H1 (cell line): Measurements from ENCODE around the gene PLCH2. TPM values are rescaled to one million over a fixed set of nuclear protein-coding genes. Genes with fewer than 3 reads are reported as not detected.

ENCODE experiments used
- CTCF ChIA-PET: fragments of 300-600 bp; sonication (Branson Sonifier 250); formaldehyde crosslinking; loops from one replicate; lab custom pipeline; 2021; ENCODE audit not compliant: partially characterized antibody; lab: Charles Lee
- POLR2A ChIA-PET: fragments of 300-600 bp; sonication (Branson Sonifier 250); formaldehyde crosslinking; loops from one replicate; lab custom pipeline; 2021; ENCODE audit warnings: inconsistent platforms; ENCODE audit not compliant: partially characterized antibody; lab: Charles Lee
- DNase-seq, 2 experiments: peaks; one replicate each; pipeline versions ENCODE4 v3.0.0 to v3.0.0-alpha.2; 2010 to 2022; ENCODE audit warnings: low spot score in 2 of 2, low read depth in 1 of 2, mixed read lengths in 1 of 2
- FAIRE-seq: peaks from 2 replicates; lab custom pipeline; 2011; peaks lifted over from hg19 to GRCh38; lab: Jason Lieb, UNC
- H2AFZ ChIP-seq: 2 replicates; pipeline ENCODE4 v1.8.1; 2012; ENCODE audit warnings: low read length, inconsistent platforms
- H2AK5ac ChIP-seq: 2 replicates; pipeline ENCODE4 v1.6.1; 2013; ENCODE audit warnings: low read depth, low read length
- H2BK120ac ChIP-seq: replicated peaks from 2 replicates; pipeline ENCODE3; 2013; ENCODE audit warnings: low read depth, low read length, inconsistent platforms
- H2BK12ac ChIP-seq: 2 replicates; pipeline ENCODE4 v1.6.1; 2013; ENCODE audit warnings: low read depth, low read length
- H2BK15ac ChIP-seq: 2 replicates; pipeline ENCODE4 v1.6.1; 2013; ENCODE audit warnings: low read length
- H2BK20ac ChIP-seq: 2 replicates; pipeline ENCODE4 v1.6.1; 2013; ENCODE audit warnings: low read length
- H2BK5ac ChIP-seq: 2 replicates; pipeline ENCODE4 v1.6.1; 2013; ENCODE audit warnings: low read depth, low read length
- H3K14ac ChIP-seq: 2 replicates; pipeline ENCODE4 v1.6.1; 2013; ENCODE audit warnings: inconsistent platforms; ENCODE audit not compliant: insufficient read length
- H3K18ac ChIP-seq: 2 replicates; pipeline ENCODE4 v1.6.1; 2013; ENCODE audit warnings: low read length; ENCODE audit errors: extremely low read depth
- H3K23ac ChIP-seq: 2 replicates; pipeline ENCODE4 v1.6.1; 2013; ENCODE audit warnings: inconsistent platforms; ENCODE audit not compliant: insufficient read length
- H3K23me2 ChIP-seq: 2 replicates; pipeline ENCODE4 v1.6.1; 2013; ENCODE audit warnings: low read depth, low read length
- H3K27ac ChIP-seq: 2 replicates; pipeline ENCODE4 v1.6.1; 2011; ENCODE audit warnings: low read depth, low read length, inconsistent platforms
- H3K27me3 ChIP-seq, 4 experiments: replicated peaks in 1 of 4; 1 replicate in 1 of 4; 2 replicates in 3 of 4; pipeline versions ENCODE4 v1.6.1 to v1.8.1; 2011 to 2013; ENCODE audit warnings: low read length in 3 of 4, mild to moderate bottlenecking in 3 of 4, inconsistent platforms in 2 of 4, mixed read lengths in 2 of 4, moderate library complexity in 1 of 4; ENCODE audit not compliant: control insufficient read depth in 3 of 4, insufficient read depth in 3 of 4; ENCODE audit errors: extremely low read depth in 1 of 4
- H3K36me3 ChIP-seq, 4 experiments: 2 replicates each; pipeline versions ENCODE4 v1.6.1 to v1.8.1; 2011 to 2013; ENCODE audit warnings: mild to moderate bottlenecking in 4 of 4, low read length in 3 of 4, moderate library complexity in 2 of 4, control low read depth in 1 of 4, inconsistent platforms in 1 of 4; ENCODE audit not compliant: insufficient read depth in 4 of 4, control insufficient read depth in 2 of 4
- H3K4ac ChIP-seq: replicated peaks from 2 replicates; pipeline ENCODE3; 2013; ENCODE audit warnings: low read length, low read depth, mixed read lengths, inconsistent platforms; ENCODE audit not compliant: insufficient read length
- H3K4me1 ChIP-seq, 4 experiments: replicated peaks in 1 of 4; 1 replicate in 1 of 4; 2 replicates in 3 of 4; pipeline versions ENCODE4 v1.6.1 to v1.8.1; 2011 to 2013; ENCODE audit warnings: low read length in 3 of 4, inconsistent platforms in 2 of 4, mixed read lengths in 1 of 4; ENCODE audit not compliant: insufficient read depth in 4 of 4, control insufficient read depth in 3 of 4
- H3K4me2 ChIP-seq, 2 experiments: 2 replicates each; pipeline versions ENCODE4 v1.6.1 to v1.8.1; 2011 to 2013; ENCODE audit warnings: low read depth in 2 of 2, low read length in 2 of 2, control low read depth in 1 of 2, inconsistent platforms in 1 of 2, mild to moderate bottlenecking in 1 of 2; ENCODE audit not compliant: insufficient read depth in 1 of 2
- H3K4me3 ChIP-seq, 4 experiments: fragments of 200-600, 300-600 bp in 1 of 4; sonication (generic), shearing (Covaris generic), sonication (Bioruptor Twin) in 1 of 4; 2 replicates each; pipeline versions ENCODE4 v1.5.1 to v1.8.1; 2011 to 2016; ENCODE audit warnings: low read length in 4 of 4, low read depth in 3 of 4, control low read depth in 2 of 4, inconsistent platforms in 2 of 4, mild to moderate bottlenecking in 2 of 4, mixed read lengths in 1 of 4, moderate library complexity in 1 of 4; ENCODE audit not compliant: insufficient read depth in 2 of 4; ENCODE audit errors: extremely low read depth in 1 of 4
- H3K56ac ChIP-seq: replicated peaks from 2 replicates; pipeline ENCODE3; 2013; ENCODE audit warnings: low read depth, mild to moderate bottlenecking, mixed read lengths, low read length, inconsistent platforms; ENCODE audit not compliant: insufficient read length
- H3K79me1 ChIP-seq: 2 replicates; pipeline ENCODE4 v1.6.1; 2013; ENCODE audit warnings: low read depth, low read length, control low read depth
- H3K79me2 ChIP-seq, 2 experiments: 2 replicates each; pipeline versions ENCODE4 v1.6.1 to v1.8.1; 2012 to 2013; ENCODE audit warnings: low read length in 2 of 2, mild to moderate bottlenecking in 2 of 2, inconsistent platforms in 1 of 2; ENCODE audit not compliant: insufficient read depth in 2 of 2, control insufficient read depth in 1 of 2
- H3K9ac ChIP-seq, 4 experiments: replicated peaks in 1 of 4; 1 replicate in 1 of 4; 2 replicates in 3 of 4; pipeline versions ENCODE4 v1.6.1 to v1.8.1; 2011 to 2013; ENCODE audit warnings: low read depth in 3 of 4, low read length in 3 of 4, control low read depth in 2 of 4, mild to moderate bottlenecking in 2 of 4, moderate library complexity in 2 of 4, inconsistent platforms in 1 of 4; ENCODE audit errors: extremely low read depth in 1 of 4
- H3K9me3 ChIP-seq, 2 experiments: 2 replicates each; pipeline versions ENCODE4 v1.6.1 to v1.8.1; 2012 to 2013; ENCODE audit warnings: mild to moderate bottlenecking in 2 of 2, moderate library complexity in 2 of 2, control low read depth in 1 of 2, inconsistent platforms in 1 of 2, low read depth in 1 of 2, low read length in 1 of 2, mixed read lengths in 1 of 2; ENCODE audit not compliant: insufficient read depth in 2 of 2
- H4K20me1 ChIP-seq, 2 experiments: replicated peaks in 1 of 2; 2 replicates each; pipeline versions ENCODE3 to v1.8.1; 2011 to 2013; ENCODE audit warnings: inconsistent platforms in 2 of 2, low read length in 2 of 2, mild to moderate bottlenecking in 1 of 2; ENCODE audit not compliant: insufficient read depth in 2 of 2, control insufficient read depth in 1 of 2
- H4K5ac ChIP-seq: 2 replicates; pipeline ENCODE4 v1.6.1; 2013; ENCODE audit warnings: low read length, low read depth, mixed read lengths, inconsistent platforms; ENCODE audit not compliant: insufficient read length
- H4K8ac ChIP-seq: 2 replicates; pipeline ENCODE4 v1.8.0; 2013; ENCODE audit warnings: mild to moderate bottlenecking, moderate library complexity, low read length, inconsistent platforms; ENCODE audit not compliant: insufficient read depth; ENCODE audit errors: extremely low read depth
- H4K91ac ChIP-seq: replicated peaks from 2 replicates; pipeline ENCODE3; 2013; ENCODE audit warnings: low read length, mixed read lengths, inconsistent platforms; ENCODE audit not compliant: insufficient read length
- BRCA1 ChIP-seq: IDR thresholded peaks from 2 replicates; pipeline ENCODE4 v1.6.1; 2012; ENCODE audit warnings: low read depth, low read length, improper control_type of control experiment
- CBX8 ChIP-seq: fragments of 300-800, 300-1000 bp; sonication (generic); IDR thresholded peaks from 2 replicates; pipeline ENCODE4 v1.7.1; 2016; ENCODE audit warnings: low read depth, low read length, borderline replicate concordance
- CEBPB ChIP-seq: IDR thresholded peaks from 2 replicates; pipeline ENCODE4 v1.6.1; 2012; ENCODE audit warnings: low read depth, low read length
- EGR1 ChIP-seq: IDR thresholded peaks from 2 replicates; pipeline ENCODE4 v1.6.1; 2011; ENCODE audit warnings: low read depth, low read length, borderline replicate concordance
- EZH2 ChIP-seq: fragments of 200-600 bp; sonication (generic); IDR thresholded peaks from 2 replicates; pipeline ENCODE4 v1.7.1; 2012; ENCODE audit warnings: low read depth, mild to moderate bottlenecking, moderate library complexity, low read length, inconsistent platforms; ENCODE audit not compliant: severe bottlenecking
- HDAC2 ChIP-seq, 2 experiments: fragments of 300-600 bp in 1 of 2; sonication (generic) in 1 of 2; IDR thresholded peaks; 2 replicates each; pipeline ENCODE4 v1.6.1; 2011 to 2012; ENCODE audit warnings: low read depth in 2 of 2, low read length in 2 of 2, mild to moderate bottlenecking in 2 of 2, moderate library complexity in 2 of 2, borderline replicate concordance in 1 of 2, inconsistent platforms in 1 of 2
- JUND ChIP-seq: IDR thresholded peaks from 2 replicates; pipeline ENCODE4 v1.6.1; 2011; ENCODE audit warnings: mild to moderate bottlenecking, improper control_type of control experiment, low read length
- MAFK ChIP-seq: IDR thresholded peaks from 2 replicates; pipeline ENCODE4 v1.6.1; 2012; ENCODE audit warnings: low read depth, mild to moderate bottlenecking, improper control_type of control experiment, low read length
- NRF1 ChIP-seq: IDR thresholded peaks from 2 replicates; pipeline ENCODE4 v1.6.1; 2011; ENCODE audit warnings: mild to moderate bottlenecking, low read depth, low read length, improper control_type of control experiment
- POLR2A ChIP-seq, 2 experiments: IDR thresholded peaks; 1 replicate in 1 of 2; 2 replicates in 1 of 2; pipeline ENCODE4 v1.6.1; 2011; ENCODE audit warnings: low read depth in 2 of 2, low read length in 2 of 2, mild to moderate bottlenecking in 2 of 2; ENCODE audit errors: control extremely low read depth in 1 of 2
- RBBP5 ChIP-seq: IDR thresholded peaks from 2 replicates; pipeline ENCODE4 v1.7.1; 2012; ENCODE audit warnings: low read depth, mild to moderate bottlenecking, inconsistent platforms, low read length, moderate library complexity, borderline replicate concordance
- RNF2 ChIP-seq: fragments of 200-900, 300-1000 bp; sonication (generic); IDR thresholded peaks from 2 replicates; pipeline ENCODE4 v1.7.1; 2016; ENCODE audit warnings: borderline replicate concordance, low read depth, mild to moderate bottlenecking, antibody characterized with exemption, low read length; ENCODE audit not compliant: poor library complexity, severe bottlenecking; ENCODE audit errors: missing control alignments
- SIX5 ChIP-seq: IDR thresholded peaks from 2 replicates; pipeline ENCODE4 v1.6.1; 2011; ENCODE audit warnings: mild to moderate bottlenecking, low read depth, low read length
- SUZ12 ChIP-seq: fragments of 200-600 bp; sonication (generic); IDR thresholded peaks from 2 replicates; pipeline ENCODE4 v1.6.1; 2012; ENCODE audit warnings: mild to moderate bottlenecking, inconsistent platforms, low read length, moderate library complexity, mixed read lengths
- YY1 ChIP-seq: IDR thresholded peaks from 2 replicates; pipeline ENCODE4 v1.6.1; 2011; ENCODE audit warnings: low read depth, mild to moderate bottlenecking, low read length
- WGBS, 2 experiments: shearing (Covaris generic) in 1 of 2; methylation state at CpG; one replicate each; pipeline versions ENCODE4 v1.1.6 to v1.1.7; 2013 to 2015; ENCODE audit warnings: low lambda C conversion rate in 2 of 2, mixed read lengths in 2 of 2, inconsistent platforms in 1 of 2, low coverage in 1 of 2, missing lambda C conversion rate in 1 of 2; ENCODE audit not compliant: insufficient replicate concordance in 2 of 2, insufficient coverage in 1 of 2, insufficient read length in 1 of 2; ENCODE audit errors: extremely low coverage in 1 of 2, missing lambda C conversion rate in 1 of 2; 5-methylcytosine and 5-hydroxymethylcytosine counted together
- polyA plus RNA-seq, 7 experiments: library from polyadenylated mRNA; depleted of rRNA in 3 of 7; stranded (reverse) in 5 of 7; unstranded in 2 of 7; fragments of >200 nt in 5 of 7; fragments of 200-250 nt in 2 of 7; gene quantifications; 1 replicate in 5 of 7; 2 replicates in 1 of 7; 4 replicates in 1 of 7; pipeline versions ENCODE4 v1.2.1 to v1.2.3, GENCODE V29; 2011 to 2013; ENCODE audit warnings: missing spikeins in 2 of 7, mixed read lengths in 2 of 7
- total RNA-seq: library from RNA; stranded (reverse); fragmentation: NEBNext Ultra II Directional; extraction: Animal tissue kit (Norgen Biotek cat#: 25700); gene quantifications from 2 replicates; pipeline ENCODE4 v1.2.1, GENCODE V29; 2021

PLCH2 gene
- total and polyA plus RNA-seq, 2 of the 8 experiments (the other 6 are each of a cell fraction or from before 2014, with no cell fraction given), result 0.14 to 0.19 TPM

- H2BK15ac ChIP-seq, result no peak overlapping the region
- no peak overlapping the region for H3K4me2 ChIP-seq
- H3K79me1 ChIP-seq, result no peaks in the 10 kb centered on the region
- no peak overlapping the region for H3K14ac ChIP-seq
- no peak overlapping the region for H2AFZ ChIP-seq
- H3K18ac ChIP-seq, result no peak overlapping the region
- no peaks in the 10 kb centered on the region; the same call in 1 of the 2 replicates for H3K23me2 ChIP-seq
- WGBS, 2 experiments, result 84% methylated on average over 8 of the region's 9 CpGs; no CpG with 5 or more reads in 1 of the 2 experiments
- no peak overlapping the region for H2BK12ac ChIP-seq
- CTCF ChIA-PET, result interaction anchor here (2.6 kb wide), 1 partner anchor 26 kb away, joined by 6 read pairs; no protein-coding TSS in a partner anchor
- no peak overlapping the region for H4K91ac ChIP-seq
- no peak overlapping the region for H2BK120ac ChIP-seq
- no peak overlapping the region for H3K4me3 ChIP-seq
- peaks cover 0 to 22% of the 10 kb centered on the region in 2 experiments; a peak in 2 of 4 replicates for H3K9me3 ChIP-seq
- no peak overlapping the region for H4K5ac ChIP-seq
- no peak overlapping the region for H3K4ac ChIP-seq
- no peak overlapping the region for H4K8ac ChIP-seq
- POLR2A ChIA-PET, result no interaction called here
- DNase-seq, result no peak
- H3K27me3 ChIP-seq, result peaks cover 0 to 9% (median 0%) of the 10 kb centered on the region in 4 experiments; a peak in 1 of 7 replicates
- no peak overlapping the region for H2AK5ac ChIP-seq
- no peaks in the 10 kb centered on the region for H3K36me3 ChIP-seq
- no peak overlapping the region for H3K27ac ChIP-seq
- no peaks in the 10 kb centered on the region for H3K79me2 ChIP-seq
- H3K23ac ChIP-seq, result no peak overlapping the region
- FAIRE-seq, result no peak
- H2BK20ac ChIP-seq, result no peak overlapping the region
- no peak overlapping the region for H2BK5ac ChIP-seq
- no peak overlapping the region for H3K9ac ChIP-seq
- H3K56ac ChIP-seq, result no peak overlapping the region
- H3K4me1 ChIP-seq, result no peaks in the 10 kb centered on the region
- peaks cover 0 to 5% of the 10 kb centered on the region in 2 experiments for H4K20me1 ChIP-seq
- TF ChIP-seq EZH2 (no peak), JUND (no peak), SUZ12 (no peak), CEBPB (no peak), SIX5 (no peak), HDAC2 (IDR thresholded peaks at IDR 0.05; ENCODE audit: borderline replicate concordance in 1 of 2, low read depth in 2 of 2, low read length in 2 of 2) (no peak), EGR1 (no peak), BRCA1 (no peak), NRF1 (no peak), YY1 (no peak), RNF2 (no peak), RBBP5 (no peak), CBX8 (no peak), POLR2A (IDR thresholded peaks at IDR 0.05; ENCODE audit: control extremely low read depth in 1 of 2, low read depth in 2 of 2, low read length in 2 of 2) (no peak), MAFK (no peak)
Measured at GRCh38 chr1:2486558-2486957, 10.5 kb downstream of the PLCH2 start.
